HG03159 (cell line): ENCODE results near the gene LILRA2.
"Not testable (repeated sequence)": the region's sequence is repeated elsewhere in the genome, so short reads cannot be mapped to it uniquely, and the experiment has no call there.

Experiments
- ATAC-seq: cut with Tn5 transposase; IDR thresholded peaks from one replicate; pipeline ENCODE4 v1.9.1; 2021; ENCODE audit warnings: mild to moderate bottlenecking, moderate library complexity; ENCODE audit not compliant: unreplicated experiment

The LILRA2 gene

DNA sequence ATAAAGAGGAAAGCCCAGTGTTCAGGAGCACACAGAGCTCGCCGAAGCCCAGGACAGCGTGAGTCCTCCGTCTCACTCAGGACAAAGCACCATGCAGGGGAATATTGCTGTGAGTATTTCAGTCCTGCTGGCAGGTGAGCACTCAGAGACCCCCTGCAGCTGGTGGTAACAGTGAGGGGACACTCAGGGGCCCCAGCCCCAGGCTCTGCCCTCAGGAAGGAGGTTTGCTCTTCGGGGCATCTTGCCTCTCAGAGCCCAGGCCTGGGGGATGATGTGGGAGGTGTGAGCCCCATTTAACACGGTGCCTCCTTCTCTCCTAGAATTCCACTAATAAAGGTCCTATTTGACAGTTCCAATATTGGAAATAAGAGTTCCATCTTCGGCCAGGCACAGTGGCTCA lies 34.6 kb downstream of the LILRA2 start:
- no peak for ATAC-seq

DNA sequence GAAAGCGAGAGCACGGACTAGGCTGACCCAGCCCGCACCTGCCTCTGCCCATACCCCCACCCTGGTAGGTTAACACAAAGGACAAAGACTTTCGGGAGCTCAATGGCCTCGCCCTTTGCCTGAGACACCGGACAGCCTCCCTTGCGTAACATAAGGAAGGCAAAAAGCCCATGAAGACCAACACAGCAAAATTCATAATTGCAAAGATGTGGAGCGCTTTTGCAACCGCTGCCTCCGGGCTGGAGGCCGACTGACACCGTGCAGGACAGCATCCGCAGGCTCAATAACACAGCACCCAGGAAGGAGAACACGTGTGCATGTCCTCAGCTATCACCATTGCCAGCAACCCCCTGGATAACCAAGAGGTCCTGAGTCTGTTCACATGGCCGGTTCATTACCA lies 35.2 kb downstream of the LILRA2 start:
- ATAC-seq, result no peak

DNA sequence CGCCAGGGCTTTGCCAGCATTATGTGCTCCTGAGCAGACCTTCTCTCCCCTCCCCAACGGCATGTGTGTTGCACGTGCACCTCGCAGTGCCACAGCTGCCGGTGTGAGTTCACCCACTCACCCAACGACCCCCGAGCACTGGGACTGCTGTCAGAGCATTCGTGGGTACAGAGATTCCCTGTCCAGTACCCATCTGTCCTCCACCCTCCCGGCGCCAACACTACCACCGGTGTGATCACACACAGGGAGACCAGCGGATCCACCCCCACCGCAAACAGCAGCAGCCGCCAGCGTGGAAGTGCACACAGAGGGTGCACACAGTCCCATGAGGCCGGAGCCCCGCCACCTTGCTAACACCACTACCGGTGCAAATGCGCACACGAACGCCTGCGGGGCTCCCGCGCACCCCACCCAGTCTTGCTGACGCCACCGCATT lies 35.8 kb downstream of the LILRA2 start:
- no peak for ATAC-seq

DNA sequence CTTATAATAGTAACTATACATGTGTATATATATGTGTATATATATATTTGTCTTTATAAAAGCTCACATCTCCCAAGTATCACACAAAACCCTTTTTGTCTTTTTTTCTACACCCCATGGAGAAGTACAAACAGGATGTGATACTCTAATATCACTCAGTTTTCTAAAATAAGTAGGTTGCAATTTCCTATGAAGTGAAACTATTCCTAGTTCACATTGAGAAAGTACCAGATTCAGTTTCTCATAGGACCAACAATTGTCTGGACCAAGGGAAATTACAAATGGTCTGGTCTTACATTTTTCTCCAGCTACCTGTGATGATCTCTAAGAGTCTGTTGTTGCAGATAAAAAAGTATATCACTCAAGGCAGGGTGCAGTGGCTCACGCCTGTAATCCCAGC lies 38.8 kb downstream of the LILRA2 start:
- ATAC-seq, result no peak

DNA sequence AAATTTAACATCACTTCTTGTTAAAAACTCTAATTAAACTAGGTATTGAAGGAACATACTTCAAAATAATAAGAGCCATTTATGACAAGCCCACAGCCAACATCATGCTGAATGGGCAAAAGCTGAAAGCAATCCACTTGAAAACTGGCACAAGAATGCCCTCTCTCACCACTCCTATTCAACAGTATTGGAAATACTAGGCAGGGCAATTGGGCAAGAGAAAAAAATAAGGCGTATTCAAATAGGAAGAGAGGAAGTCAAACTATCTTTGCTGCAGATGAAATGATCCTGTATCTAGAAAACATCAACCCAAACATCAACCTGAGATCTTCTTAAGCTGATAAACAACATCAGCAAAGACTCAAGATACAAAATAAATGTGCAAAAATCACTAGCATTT lies 41.1 kb downstream of the LILRA2 start:
- no peak for ATAC-seq

DNA sequence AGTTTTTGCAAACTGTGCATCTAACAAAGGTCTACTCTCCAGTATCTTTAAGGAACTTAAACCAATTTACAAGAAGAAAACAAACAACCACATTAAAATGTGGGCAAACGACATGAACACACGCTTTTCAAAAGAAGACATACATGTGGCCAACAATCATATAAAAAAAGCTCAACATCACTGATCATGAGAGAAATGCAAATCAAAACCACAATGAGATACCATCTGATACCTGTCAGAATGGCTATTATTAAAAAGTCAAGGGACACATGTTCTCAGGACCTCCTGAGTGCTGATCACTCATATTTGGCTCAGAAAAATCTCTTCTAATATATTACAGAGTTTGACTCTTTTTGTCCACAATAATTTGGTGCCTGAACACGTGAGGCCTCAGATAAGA lies 42.5 kb downstream of the LILRA2 start:
- ATAC-seq, result no peak

DNA sequence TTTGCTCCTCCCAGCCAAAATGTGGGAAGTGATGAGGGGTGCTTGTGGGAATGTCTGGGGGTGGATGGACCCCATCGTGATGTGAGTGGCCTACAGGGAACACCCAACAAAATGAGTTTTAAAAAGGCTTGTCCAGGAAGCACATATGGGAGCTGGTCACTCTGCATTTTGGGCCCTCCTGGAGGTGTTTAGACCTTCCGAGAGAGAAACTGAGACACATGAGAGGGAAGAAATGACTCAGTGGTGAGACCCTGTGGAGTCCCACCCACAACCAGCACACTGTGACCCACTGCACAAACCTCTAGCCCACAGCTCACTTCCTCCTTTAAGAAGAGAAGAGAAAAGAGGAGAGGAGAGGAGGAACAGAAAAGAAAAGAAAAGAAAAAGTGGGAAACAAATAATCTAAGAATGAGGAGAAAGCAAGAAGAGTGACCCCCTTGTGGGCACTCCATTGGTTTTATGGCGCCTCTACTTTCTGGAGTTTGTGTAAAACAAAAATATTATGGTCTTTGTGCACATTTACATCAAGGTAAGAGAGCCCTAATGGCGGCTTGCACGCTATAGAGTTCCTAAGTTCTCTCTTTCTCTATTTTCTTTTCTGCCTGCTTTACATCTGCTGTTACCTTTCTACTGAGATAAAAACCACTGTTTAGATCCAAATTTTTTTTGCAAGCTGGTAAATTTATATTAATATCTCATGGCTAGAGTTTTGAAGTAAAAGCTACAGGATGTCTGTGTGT lies 43.4 kb downstream of the LILRA2 start:
- ATAC-seq, result peak; percentile 86

DNA sequence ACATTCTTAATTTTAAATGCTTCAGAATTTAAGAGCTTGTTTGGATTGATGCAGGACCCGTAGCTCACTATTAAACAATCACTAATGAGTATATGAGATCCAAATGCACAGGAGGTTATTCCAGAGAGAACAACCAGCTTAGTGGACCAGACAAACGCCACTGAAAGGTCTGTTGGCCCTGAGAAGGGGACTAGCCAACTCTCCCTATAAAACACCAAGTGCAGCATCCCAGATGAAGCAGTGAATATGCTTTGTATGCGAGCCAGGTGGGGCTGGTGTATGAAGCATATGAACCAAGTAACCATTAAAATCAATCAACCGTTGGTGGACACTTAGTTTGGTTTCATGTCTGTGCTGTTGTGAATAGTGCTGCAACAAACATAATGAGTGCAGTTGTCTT lies 46.9 kb downstream of the LILRA2 start:
- no peak for ATAC-seq

DNA sequence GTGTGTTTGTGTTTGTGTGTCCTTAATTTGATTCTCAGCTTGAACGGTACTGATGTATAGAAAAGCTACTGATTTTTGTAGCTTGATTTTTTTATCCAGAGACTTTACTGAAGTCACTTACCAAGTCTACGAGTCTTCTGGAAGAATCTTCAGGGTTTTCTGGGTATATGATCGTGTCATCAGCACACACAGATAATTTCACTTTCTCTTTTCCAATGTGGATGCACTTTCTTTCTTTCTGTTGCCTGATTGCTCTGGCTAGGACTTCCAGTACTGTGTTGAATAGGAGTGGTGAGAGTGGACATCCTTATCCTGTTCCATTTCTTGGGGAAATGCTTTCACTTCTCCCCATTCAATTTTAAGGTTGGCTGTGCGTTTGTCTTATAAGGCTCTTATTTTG lies 48.8 kb downstream of the LILRA2 start:
- ATAC-seq, result no peak

DNA sequence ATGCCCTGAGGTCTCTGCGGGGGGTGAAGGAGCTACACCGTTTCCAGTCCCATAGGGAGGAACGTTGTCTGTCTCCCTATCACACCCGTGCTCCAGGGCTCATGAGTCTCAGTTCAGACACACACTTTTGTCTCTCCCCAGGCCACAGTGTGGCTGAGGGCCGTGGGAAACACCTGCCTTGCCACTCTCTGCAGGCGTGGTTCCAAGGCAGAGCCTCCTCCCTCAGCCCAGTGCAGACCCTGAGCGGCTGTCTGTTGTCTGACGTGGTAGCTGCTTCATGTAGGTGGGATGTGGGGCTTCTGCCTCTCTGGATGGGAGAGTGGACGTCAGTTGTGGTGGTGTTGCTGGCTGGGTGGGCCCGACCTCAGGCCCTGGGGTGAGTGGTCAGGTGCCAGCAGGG lies 50.6 kb downstream of the LILRA2 start:
- ATAC-seq, result not testable (repeated sequence)

DNA sequence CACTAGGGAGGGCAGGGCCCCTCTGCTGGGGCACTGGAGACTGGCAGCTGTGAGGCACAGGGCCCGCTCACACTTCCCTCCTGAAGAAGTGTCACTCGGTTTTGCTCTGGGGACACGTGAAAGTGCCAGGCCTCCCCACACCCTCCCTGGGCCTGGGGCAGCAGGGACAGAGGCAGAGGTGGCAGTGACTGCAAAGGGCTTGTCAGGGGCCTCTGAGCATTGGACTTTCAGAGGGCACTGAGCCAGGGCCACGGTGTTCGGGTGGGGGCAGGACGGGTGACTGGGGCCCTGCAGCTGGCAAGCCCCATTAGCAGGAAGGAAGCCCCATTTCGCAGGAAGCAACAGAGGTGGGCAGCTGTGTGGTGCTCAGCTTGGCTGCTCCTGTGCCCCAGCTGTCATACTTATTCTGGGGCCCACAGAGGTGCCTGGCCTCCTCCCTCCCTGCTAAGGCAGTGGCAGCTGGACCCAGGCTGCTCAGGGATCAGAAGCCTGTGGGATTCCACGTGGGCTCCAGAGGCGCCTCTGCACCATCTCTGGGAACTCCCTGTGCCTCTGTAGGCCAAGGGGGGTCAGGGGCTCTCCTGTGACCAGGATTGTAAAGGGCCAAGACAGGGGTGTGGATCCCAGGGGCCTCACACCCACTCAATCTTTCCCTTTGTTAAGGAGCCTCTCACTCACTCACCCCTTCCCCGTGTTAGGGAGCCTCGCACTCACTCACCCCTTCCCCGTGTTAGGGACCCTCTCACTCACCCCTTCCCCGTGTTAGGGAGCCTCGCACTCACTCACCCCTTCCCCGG lies 51.5 kb downstream of the LILRA2 start:
- not testable (repeated sequence) for ATAC-seq

DNA sequence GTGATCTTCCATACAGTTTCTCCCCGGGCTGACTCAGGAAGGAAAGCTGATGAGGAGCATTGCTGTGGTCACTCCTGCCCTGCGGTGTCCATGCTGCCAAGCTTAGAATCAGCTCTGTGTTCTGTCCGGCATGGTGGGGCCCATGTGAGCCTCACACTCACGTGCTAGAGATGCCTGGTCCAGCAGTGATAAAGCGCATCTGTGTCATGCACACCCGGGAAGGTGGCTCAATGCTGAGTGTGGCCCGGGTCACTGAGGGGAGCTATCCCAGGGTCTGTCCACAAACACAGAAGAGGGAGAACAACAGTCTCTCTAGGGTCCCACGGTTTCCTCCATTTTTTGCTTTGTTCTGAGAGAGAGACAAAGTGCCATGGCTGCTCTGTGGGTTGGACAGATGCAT lies 53.2 kb downstream of the LILRA2 start:
- ATAC-seq, result no peak

DNA sequence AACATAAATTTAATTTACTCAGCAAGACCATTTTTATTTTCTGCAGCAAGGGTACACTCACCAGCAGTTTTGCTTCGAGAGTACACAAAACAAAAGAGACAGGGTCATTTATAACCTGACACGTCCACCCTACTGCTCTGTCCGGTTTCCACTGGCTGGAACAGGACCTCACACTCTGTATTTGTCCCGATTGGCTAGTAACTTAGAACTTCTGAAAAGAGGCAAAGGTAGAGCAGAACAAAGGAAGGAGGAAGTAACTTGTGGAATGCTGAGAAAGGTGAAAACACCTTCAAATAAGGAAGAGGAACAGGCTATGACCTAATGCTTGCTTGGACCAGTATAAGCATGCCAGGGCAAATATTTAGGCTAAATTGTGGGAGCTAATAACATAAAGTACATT lies 54.3 kb downstream of the LILRA2 start:
- not testable (repeated sequence) for ATAC-seq

DNA sequence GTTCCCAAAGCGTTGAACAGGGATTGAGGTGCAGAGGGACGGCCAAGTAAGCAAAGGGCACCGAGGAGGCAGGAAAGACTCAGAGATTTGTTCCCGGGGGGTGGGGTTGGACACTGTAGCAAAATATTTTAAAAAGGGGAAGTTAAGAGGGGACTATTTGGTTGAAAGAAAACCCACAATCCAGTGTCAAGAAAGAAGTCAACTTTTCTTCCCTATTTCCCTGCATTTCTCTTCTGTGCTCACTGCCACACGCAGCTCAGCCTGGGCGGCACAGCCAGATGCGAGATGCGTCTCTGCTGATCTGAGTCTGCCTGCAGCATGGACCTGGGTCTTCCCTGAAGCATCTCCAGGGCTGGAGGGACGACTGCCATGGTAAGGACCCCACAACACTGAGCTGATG lies 56.7 kb downstream of the LILRA2 start, which contains the start of gene LILRB1:
TSS of gene LILRB1 (plus strand) at position 223 of the 400 bp plus-strand sequence. CDS start 590 bp downstream, outside the sequence.
- ATAC-seq, result not testable (repeated sequence)

DNA sequence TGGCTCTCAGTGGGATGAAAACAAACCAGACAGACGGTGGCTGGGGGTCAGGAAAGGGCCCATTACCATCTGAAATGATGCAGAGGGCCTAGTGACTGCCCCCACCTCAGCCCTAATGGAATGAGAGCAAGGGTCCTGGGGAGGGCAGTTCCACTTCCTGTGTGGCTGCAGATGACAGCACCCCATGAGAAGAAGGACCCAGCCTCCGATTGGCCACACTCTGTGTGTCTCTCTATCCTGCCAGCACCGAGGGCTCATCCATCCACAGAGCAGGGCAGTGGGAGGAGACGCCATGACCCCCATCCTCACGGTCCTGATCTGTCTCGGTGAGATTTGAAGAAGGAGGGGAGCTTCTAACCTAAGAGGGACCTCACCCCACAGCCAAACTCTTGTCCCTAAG lies 57.2 kb downstream of the LILRA2 start:
- no peak for ATAC-seq

DNA sequence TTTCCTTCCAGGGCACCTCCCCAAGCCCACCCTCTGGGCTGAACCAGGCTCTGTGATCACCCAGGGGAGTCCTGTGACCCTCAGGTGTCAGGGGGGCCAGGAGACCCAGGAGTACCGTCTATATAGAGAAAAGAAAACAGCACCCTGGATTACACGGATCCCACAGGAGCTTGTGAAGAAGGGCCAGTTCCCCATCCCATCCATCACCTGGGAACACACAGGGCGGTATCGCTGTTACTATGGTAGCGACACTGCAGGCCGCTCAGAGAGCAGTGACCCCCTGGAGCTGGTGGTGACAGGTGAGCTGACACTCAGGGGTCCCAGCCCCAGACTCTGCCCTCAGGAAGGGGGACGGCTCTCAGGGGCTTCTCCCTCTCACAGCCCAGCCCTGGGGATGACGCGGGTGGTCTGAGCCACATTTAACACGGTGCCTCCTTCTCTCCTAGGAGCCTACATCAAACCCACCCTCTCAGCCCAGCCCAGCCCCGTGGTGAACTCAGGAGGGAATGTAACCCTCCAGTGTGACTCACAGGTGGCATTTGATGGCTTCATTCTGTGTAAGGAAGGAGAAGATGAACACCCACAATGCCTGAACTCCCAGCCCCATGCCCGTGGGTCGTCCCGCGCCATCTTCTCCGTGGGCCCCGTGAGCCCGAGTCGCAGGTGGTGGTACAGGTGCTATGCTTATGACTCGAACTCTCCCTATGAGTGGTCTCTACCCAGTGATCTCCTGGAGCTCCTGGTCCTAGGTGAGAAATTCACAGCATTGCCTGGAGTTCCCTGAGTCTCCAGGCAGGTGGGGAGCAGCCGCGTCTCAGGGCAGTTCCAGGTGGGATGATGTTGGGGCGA lies 58.1 kb downstream of the LILRA2 start:
- not testable (repeated sequence) for ATAC-seq

DNA sequence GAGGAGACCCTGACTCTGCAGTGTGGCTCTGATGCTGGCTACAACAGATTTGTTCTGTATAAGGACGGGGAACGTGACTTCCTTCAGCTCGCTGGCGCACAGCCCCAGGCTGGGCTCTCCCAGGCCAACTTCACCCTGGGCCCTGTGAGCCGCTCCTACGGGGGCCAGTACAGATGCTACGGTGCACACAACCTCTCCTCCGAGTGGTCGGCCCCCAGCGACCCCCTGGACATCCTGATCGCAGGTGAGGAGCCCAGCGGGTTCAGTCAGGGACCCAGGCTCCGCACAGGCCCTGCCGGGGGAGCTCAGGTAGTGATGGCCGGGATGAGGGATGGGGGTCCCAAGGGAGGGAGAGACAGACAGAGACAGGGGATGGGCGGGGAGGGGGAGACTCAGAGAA lies 58.9 kb downstream of the LILRA2 start:
- not testable (repeated sequence) for ATAC-seq

DNA sequence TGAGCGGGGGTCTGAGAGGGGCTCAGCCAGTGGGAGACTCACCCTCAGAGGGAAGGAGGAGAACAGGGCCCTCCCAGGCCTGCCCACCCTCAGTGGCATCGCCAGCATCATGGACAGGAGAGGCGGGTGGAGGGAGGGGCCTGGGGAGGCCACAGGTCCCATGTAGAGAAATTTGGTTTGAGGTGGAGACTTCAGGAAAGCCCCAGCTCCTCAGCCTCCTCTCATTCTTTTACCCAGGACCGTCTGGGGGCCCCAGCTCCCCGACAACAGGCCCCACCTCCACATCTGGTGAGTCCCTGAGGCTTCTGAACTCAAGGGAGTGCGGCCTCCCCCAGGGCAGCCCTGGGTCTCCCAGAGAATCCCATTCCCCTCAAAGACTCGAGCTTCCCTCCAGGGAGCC lies 59.8 kb downstream of the LILRA2 start:
- ATAC-seq, result no peak

DNA sequence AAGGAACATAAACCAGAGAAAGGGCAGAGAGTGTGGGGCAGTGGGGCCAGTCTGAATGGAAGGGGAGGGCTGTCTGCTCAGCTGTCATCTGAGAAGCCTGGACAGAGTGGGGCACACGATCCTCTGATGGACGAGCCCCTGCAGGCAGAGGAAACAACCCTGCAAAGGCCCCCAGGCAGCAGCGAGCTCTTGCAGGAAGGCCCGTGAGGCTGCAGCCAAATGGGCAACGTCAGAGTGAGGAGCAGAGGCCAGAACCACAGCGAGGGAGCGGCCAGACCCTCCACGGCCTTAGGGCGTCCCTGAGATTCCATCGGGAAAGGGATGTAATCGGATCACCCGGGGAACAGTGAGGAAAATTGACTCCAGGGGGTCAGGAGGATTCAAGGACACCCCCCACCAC lies 62.5 kb downstream of the LILRA2 start:
- not testable (repeated sequence) for ATAC-seq

DNA sequence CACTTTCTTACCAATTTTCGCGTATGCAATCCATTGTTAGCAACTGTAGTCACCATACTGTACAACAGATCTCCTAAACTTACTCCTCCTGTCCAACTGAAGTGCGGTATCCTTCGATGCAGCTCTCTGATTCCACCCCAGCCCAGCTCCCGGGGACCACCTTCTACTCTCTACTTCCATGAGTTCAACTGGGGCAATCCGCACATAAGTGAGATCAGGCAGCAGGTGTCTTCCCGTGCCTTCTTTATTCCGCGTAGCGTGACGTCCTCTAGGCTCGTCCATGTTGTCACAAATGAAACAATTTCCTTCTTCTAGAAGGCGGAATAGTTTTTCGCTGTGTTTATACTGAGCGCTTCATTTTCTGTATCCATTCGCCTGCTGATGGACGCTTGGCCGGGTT lies 65.1 kb downstream of the LILRA2 start:
- no peak for ATAC-seq
